AG04449 (cell line): ENCODE data around the gene NAA38.

ENCODE experiments used
- CTCF ChIA-PET: fragments of 350-600 bp; formaldehyde crosslinking; extraction: SDS; loops from one replicate; lab custom pipeline; 2021; ENCODE audit warnings: antibody characterized with exemption; lab: Yijun Ruan, JAX
- POLR2A ChIA-PET: fragments of 400-600, 350-600 bp; formaldehyde crosslinking; extraction: SDS; loops from one replicate; lab custom pipeline; 2020; ENCODE audit warnings: antibody characterized with exemption, inconsistent platforms; lab: Yijun Ruan, JAX
- DNase-seq: peaks from one replicate; pipeline ENCODE4 v3.0.0-alpha.2; 2010; ENCODE audit warnings: low read depth, low spot score
- H3K4me3 ChIP-seq: 2 replicates; pipeline ENCODE4 v1.5.1; 2011; ENCODE audit warnings: low read depth, mild to moderate bottlenecking, control low read depth, low read length
- TF ChIP-seq, protein P1 (sequence below): IDR thresholded peaks from one replicate; pipeline ENCODE4 v1.5.1; 2011; ENCODE audit warnings: mild to moderate bottlenecking, moderate library complexity, low read length, control low read depth, inconsistent platforms; ENCODE audit not compliant: insufficient read depth; ENCODE audit errors: missing control alignments

The NAA38 gene

DNA sequence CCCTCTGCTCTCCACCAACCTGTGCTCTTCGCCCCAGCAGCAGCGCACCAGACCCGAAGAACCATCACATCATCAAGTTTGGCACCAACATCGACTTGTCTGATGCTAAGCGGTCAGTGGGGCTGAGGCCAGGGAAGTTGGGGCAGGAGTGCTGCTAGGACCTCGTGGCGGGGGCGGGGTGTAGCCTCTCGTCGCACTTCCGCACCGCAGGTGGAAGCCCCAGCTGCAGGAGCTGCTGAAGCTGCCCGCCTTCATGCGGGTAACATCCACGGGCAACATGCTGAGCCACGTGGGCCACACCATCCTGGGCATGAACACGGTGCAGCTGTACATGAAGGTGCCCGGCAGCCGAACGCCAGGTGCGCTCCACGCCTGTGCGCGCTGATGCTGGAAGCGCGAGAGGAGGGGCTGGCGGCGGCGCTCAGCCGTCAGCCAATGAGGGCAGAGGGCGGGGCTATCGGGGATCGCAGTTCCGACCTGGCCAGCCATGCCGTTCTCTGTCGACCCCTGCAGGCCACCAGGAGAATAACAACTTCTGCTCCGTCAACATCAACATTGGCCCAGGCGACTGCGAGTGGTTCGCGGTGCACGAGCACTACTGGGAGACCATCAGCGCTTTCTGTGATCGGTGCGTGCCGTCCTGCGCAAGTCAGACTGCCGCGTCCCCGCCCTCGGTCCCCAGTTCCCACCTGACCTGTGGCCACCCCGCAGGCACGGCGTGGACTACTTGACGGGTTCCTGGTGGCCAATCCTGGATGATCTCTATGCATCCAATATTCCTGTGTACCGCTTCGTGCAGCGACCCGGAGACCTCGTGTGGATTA is 5.7 kb downstream of the NAA38 start:
- H3K4me3 ChIP-seq = no peak overlapping the region
- TF ChIP-seq, protein P1, sequence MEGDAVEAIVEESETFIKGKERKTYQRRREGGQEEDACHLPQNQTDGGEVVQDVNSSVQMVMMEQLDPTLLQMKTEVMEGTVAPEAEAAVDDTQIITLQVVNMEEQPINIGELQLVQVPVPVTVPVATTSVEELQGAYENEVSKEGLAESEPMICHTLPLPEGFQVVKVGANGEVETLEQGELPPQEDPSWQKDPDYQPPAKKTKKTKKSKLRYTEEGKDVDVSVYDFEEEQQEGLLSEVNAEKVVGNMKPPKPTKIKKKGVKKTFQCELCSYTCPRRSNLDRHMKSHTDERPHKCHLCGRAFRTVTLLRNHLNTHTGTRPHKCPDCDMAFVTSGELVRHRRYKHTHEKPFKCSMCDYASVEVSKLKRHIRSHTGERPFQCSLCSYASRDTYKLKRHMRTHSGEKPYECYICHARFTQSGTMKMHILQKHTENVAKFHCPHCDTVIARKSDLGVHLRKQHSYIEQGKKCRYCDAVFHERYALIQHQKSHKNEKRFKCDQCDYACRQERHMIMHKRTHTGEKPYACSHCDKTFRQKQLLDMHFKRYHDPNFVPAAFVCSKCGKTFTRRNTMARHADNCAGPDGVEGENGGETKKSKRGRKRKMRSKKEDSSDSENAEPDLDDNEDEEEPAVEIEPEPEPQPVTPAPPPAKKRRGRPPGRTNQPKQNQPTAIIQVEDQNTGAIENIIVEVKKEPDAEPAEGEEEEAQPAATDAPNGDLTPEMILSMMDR = peak; percentile 93
- ChIA-PET CTCF (interaction anchor here (1.0 to 3.3 kb wide), 8 partner anchors 11 to 208 kb away, joined by 3 to 40 read pairs (median 12); partner anchors contain the start of gene KDM6B), POLR2A (no interaction called here)
- DNase-seq = no peak

DNA sequence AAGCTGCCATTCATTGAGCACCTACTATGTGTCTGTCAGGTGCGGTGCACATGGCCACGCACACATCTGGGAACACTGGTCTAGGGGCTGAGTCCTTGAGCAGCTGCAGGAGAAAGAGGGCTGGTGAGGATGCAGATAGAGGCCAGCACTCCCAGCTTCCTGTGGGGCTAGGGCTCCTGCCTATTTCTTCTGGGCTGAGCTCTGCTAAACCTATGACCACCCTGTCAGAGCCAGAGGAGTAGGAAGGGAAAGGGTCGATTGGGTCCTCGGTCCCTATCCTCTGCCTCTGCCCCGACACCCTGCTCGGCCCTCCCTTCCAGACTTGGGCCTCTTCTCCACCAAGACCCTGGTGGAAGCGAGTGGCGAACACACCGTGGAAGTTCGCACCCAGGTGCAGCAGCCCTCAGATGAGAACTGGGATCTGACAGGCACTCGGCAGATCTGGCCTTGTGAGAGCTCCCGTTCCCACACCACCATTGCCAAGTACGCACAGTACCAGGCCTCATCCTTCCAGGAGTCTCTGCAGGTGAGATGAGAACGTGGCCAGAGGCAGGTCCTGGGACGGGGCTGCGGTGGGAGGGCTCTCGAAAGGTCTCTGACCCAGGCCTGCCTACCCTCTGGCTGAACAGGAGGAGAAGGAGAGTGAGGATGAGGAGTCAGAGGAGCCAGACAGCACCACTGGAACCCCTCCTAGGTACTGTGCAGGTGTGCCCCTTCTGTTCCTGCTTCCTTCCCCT is 6.5 kb downstream of the NAA38 start:
- ChIA-PET POLR2A (no interaction called here), CTCF (interaction anchor here (0.6 to 3.3 kb wide), 12 partner anchors 9 to 209 kb away, joined by 3 to 40 read pairs (median 6); partner anchors contain the start of gene KDM6B)
- TF ChIP-seq, protein P1 = no peak
- H3K4me3 ChIP-seq = no peak overlapping the region
- no peak for DNase-seq

DNA sequence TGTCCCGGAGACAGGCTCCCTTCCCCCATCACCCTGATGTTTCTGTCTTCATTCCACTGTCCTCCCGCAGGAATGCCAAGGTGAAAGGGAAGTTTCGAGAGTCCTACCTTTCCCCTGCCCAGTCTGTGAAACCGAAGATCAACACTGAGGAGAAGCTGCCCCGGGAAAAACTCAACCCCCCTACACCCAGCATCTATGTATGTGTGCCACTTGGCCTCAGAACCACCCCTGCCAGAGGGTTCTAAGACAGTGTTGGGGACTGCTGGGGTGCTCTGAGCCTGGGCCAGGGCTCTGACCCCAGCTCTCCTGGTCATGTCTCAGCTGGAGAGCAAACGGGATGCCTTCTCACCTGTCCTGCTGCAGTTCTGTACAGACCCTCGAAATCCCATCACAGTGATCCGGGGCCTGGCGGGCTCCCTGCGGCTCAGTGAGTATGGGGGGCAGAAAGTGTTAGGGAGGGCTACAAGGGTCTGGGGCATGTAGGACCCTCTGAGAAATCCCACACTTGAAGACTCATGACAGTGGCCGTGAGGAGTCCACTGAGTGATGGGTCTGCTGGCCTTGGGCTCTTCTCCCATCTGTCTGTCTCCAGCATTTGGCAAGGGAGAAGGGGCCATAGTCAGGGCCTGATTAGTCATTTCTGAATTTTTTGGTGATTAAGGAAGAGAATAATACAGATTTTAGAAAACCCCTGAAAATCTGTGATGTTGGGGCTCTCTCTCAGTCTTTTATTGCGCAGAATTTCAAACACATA is 7.4 kb downstream of the NAA38 start:
- no peak overlapping the region for H3K4me3 ChIP-seq
- DNase-seq = no peak
- ChIA-PET POLR2A (no interaction called here), CTCF (interaction anchor here (1.0 to 3.3 kb wide), 11 partner anchors 9 to 191 kb away, joined by 3 to 40 read pairs (median 3); partner anchors contain the start of gene KDM6B)
- TF ChIP-seq, protein P1 = no peak

DNA sequence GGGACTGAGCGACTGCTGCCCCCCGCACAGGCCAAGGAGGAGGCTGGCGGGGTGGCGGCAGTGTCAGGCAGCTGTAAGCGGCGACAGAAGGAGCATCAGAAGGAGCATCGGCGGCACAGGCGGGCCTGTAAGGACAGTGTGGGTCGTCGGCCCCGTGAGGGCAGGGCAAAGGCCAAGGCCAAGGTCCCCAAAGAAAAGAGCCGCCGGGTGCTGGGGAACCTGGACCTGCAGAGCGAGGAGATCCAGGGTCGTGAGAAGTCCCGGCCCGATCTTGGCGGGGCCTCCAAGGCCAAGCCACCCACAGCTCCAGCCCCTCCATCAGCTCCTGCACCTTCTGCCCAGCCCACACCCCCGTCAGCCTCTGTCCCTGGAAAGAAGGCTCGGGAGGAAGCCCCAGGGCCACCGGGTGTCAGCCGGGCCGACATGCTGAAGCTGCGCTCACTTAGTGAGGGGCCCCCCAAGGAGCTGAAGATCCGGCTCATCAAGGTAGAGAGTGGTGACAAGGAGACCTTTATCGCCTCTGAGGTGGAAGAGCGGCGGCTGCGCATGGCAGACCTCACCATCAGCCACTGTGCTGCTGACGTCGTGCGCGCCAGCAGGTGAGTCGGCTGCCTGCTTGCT is 8.1 kb downstream of the NAA38 start:
- no peak for DNase-seq
- H3K4me3 ChIP-seq = no peak overlapping the region
- TF ChIP-seq, protein P1 = no peak
- ChIA-PET POLR2A (no interaction called here), CTCF (interaction anchor here (1.0 to 3.3 kb wide), 9 partner anchors 8 to 141 kb away, joined by 3 to 40 read pairs (median 5); partner anchors contain the start of gene KDM6B)

DNA sequence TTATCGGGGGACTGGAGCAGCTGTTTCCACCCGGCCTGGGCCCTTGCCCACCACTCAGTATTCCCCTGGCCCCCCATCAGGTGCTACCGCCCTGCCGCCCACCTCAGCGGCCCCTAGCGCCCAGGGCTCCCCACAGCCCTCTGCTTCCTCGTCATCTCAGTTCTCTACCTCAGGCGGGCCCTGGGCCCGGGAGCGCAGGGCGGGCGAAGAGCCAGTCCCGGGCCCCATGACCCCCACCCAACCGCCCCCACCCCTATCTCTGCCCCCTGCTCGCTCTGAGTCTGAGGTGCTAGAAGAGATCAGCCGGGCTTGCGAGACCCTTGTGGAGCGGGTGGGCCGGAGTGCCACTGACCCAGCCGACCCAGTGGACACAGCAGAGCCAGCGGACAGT is 8.6 kb downstream of the NAA38 start:
- POLR2A ChIA-PET = no interaction called here
- DNase-seq = no peak
- CTCF ChIA-PET = interaction anchor here (1.1 to 2.8 kb wide), 8 partner anchors 10 to 141 kb away, joined by 3 to 28 read pairs (median 5); no protein-coding TSS in a partner anchor
- TF ChIP-seq, protein P1 = no peak
- H3K4me3 ChIP-seq = no peak overlapping the region
